ENCODE data around the gene ELK1. TPM values are rescaled to one million over a fixed set of nuclear protein-coding genes. Genes with fewer than 3 reads are reported as not detected.

The ELK1 gene
- total and polyA plus RNA-seq, 2 of the 8 experiments (the other 6 are each of a cell fraction or from before 2014, with no cell fraction given): 31.9 to 42.2 TPM

GRCh38 chrX:47611489-47611888, 38.9 kb downstream of the ELK1 start:
- H3K4me2 ChIP-seq (ENCODE audit: insufficient read depth in 1 of 2, low read depth in 2 of 2, low read length in 2 of 2): no peak overlapping the region
- H3K36me3 ChIP-seq (ENCODE audit: control insufficient read depth in 2 of 4, insufficient read depth in 4 of 4, low read length in 3 of 4): no peaks in the 10 kb centered on the region
- no peaks in the 10 kb centered on the region for H3K79me2 ChIP-seq (ENCODE audit: control insufficient read depth in 1 of 2, insufficient read depth in 2 of 2, low read length in 2 of 2)
- no peak overlapping the region for H2AFZ ChIP-seq (ENCODE audit: low read length)
- no peaks in the 10 kb centered on the region for H3K27me3 ChIP-seq (replicated peaks in 1 of 4; ENCODE audit: control insufficient read depth in 3 of 4, extremely low read depth in 1 of 4, insufficient read depth in 3 of 4, low read length in 3 of 4)
- no peak overlapping the region for H2AK5ac ChIP-seq (ENCODE audit: low read depth, low read length)
- no peak overlapping the region for H3K27ac ChIP-seq (ENCODE audit: low read depth, low read length)
- no peak overlapping the region for H2BK15ac ChIP-seq (ENCODE audit: low read length)
- no peaks in the 10 kb centered on the region for H3K9me3 ChIP-seq (ENCODE audit: insufficient read depth in 2 of 2, low read depth in 1 of 2, low read length in 1 of 2)
- 92% methylated on average over 2 of the region's 2 CpGs; no CpG with 5 or more reads in 1 of the 2 experiments for WGBS, 2 experiments (ENCODE audit: extremely low coverage in 1 of 2, insufficient coverage in 1 of 2, insufficient read length in 1 of 2, insufficient replicate concordance in 2 of 2, low coverage in 1 of 2, low lambda C conversion rate in 2 of 2, missing lambda C conversion rate in 1 of 2)
- no peaks in the 10 kb centered on the region for H3K23me2 ChIP-seq (ENCODE audit: low read depth, low read length)
- H2BK120ac ChIP-seq (replicated peaks; ENCODE audit: low read depth, low read length): no peak overlapping the region
- no peak overlapping the region for H4K8ac ChIP-seq (ENCODE audit: extremely low read depth, insufficient read depth, low read length)
- no peak overlapping the region for H3K56ac ChIP-seq (replicated peaks; ENCODE audit: insufficient read length, low read depth, low read length)
- no peak overlapping the region for H3K4me3 ChIP-seq (ENCODE audit: extremely low read depth in 1 of 4, insufficient read depth in 2 of 4, low read depth in 3 of 4, low read length in 4 of 4)
- H4K20me1 ChIP-seq (replicated peaks in 1 of 2; ENCODE audit: control insufficient read depth in 1 of 2, insufficient read depth in 2 of 2, low read length in 2 of 2): no peaks in the 10 kb centered on the region
- no peak overlapping the region for H3K4ac ChIP-seq (replicated peaks; ENCODE audit: insufficient read length, low read depth, low read length)
- no peak overlapping the region for H4K5ac ChIP-seq (ENCODE audit: insufficient read length, low read depth, low read length)
- no peak overlapping the region for H2BK20ac ChIP-seq (ENCODE audit: low read length)
- H2BK12ac ChIP-seq (ENCODE audit: low read depth, low read length): no peak overlapping the region
- POLR2A ChIA-PET (ENCODE audit: partially characterized antibody): interaction anchor here (0.6 kb wide), 1 partner anchor 12 kb away, joined by 3 read pairs; no protein-coding TSS in a partner anchor
- H4K91ac ChIP-seq (replicated peaks; ENCODE audit: insufficient read length, low read length): no peak overlapping the region
- no peak overlapping the region for H3K23ac ChIP-seq (ENCODE audit: insufficient read length)
- H2BK5ac ChIP-seq (ENCODE audit: low read depth, low read length): no peak overlapping the region
- CTCF ChIA-PET (ENCODE audit: partially characterized antibody): no interaction called here
- no peak overlapping the region for H3K14ac ChIP-seq (ENCODE audit: insufficient read length)
- no peaks in the 10 kb centered on the region for H3K79me1 ChIP-seq (ENCODE audit: low read depth, low read length)
- H3K18ac ChIP-seq (ENCODE audit: extremely low read depth, low read length): no peak overlapping the region
- peaks cover 0 to 8% (median 3%) of the 10 kb centered on the region in 4 experiments; a peak in 6 of 7 replicates for H3K4me1 ChIP-seq (replicated peaks in 1 of 4; ENCODE audit: control insufficient read depth in 3 of 4, insufficient read depth in 4 of 4, low read length in 3 of 4)
- no peak overlapping the region for H3K9ac ChIP-seq (replicated peaks in 1 of 4; ENCODE audit: extremely low read depth in 1 of 4, low read depth in 3 of 4, low read length in 3 of 4)
- no peak for FAIRE-seq
- DNase-seq (ENCODE audit: low read depth in 1 of 2, low spot score in 2 of 2): no peak
- TF ChIP-seq SP1 (IDR thresholded peaks at IDR 0.05; ENCODE audit: low read depth, low read length): no peak
- no peak for TF ChIP-seq USF2 (IDR thresholded peaks at IDR 0.05; ENCODE audit: low read length)
- TF ChIP-seq NRF1 (IDR thresholded peaks at IDR 0.05; ENCODE audit: low read depth, low read length): no peak
- no peak for TF ChIP-seq EP300 (IDR thresholded peaks at IDR 0.05; ENCODE audit: borderline replicate concordance in 1 of 2, low read depth in 2 of 2, low read length in 2 of 2)
- TF ChIP-seq YY1 (IDR thresholded peaks at IDR 0.05; ENCODE audit: low read depth, low read length): no peak
- TF ChIP-seq GTF2F1 (IDR thresholded peaks at IDR 0.05; ENCODE audit: borderline replicate concordance, low read depth, low read length): no peak
- TF ChIP-seq GABPA (IDR thresholded peaks at IDR 0.05; ENCODE audit: borderline replicate concordance, insufficient read depth, low read length): no peak
- TF ChIP-seq POU5F1 (IDR thresholded peaks at IDR 0.05; ENCODE audit: low read depth, low read length): no peak
- TF ChIP-seq EGR1 (IDR thresholded peaks at IDR 0.05; ENCODE audit: borderline replicate concordance, low read depth, low read length): no peak

Measured in H1 (cell line).